Ovary (tissue), 3 donors: Measurements from ENCODE around the gene ZNF562.

Source experiments
- CTCF ChIP-seq, 3 donors: fragments of 450-650 bp in 2 of 3; fragments of 200-600 bp in 1 of 3; IDR thresholded peaks; one replicate each; pipeline versions ENCODE4 v1.5.1 to v1.8.0; 2016 to 2022; ENCODE audit warnings: antibody characterized with exemption in 3 of 3, mild to moderate bottlenecking in 1 of 3
- POLR2A ChIP-seq: fragments of 450-650 bp; IDR thresholded peaks from one replicate; pipeline ENCODE4 v1.6.1; 2017; ENCODE audit warnings: antibody characterized with exemption, mild to moderate bottlenecking, moderate library complexity
- donor health status: DM: no; HTN: no; CAD: no.

DNA sequence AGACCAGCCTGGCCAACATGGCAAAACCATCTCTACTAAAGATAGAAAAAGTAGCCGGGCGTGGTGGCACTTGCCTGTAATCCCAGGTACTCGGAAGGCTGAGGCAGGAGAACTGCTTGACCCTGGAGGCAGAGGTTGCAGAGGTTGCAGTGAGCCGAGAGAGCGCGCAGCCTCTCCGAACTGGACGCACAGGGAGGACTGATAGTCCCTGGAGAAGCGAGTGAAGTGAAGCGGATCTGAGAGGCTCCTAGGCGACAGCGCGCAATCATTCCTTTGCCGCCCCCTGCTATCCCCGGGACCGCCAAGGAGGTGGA, 54.1 kb downstream of the ZNF562 start:
- TF ChIP-seq CTCF (IDR thresholded peaks at IDR 0.05) = no peak
- no peak for TF ChIP-seq POLR2A
